Measurements from ENCODE around the gene LIPA.
"Not testable (repeated sequence)": the region's sequence is repeated elsewhere in the genome, so short reads cannot be mapped to it uniquely, and the experiment has no call there.

The LIPA gene

GRCh38 chr10:89269433-89270152 lies 18.0 kb upstream of the LIPA start:
- no peak for DNase-seq

GRCh38 chr10:89266721-89267453 lies 15.3 kb upstream of the LIPA start:
- DNase-seq = no peak

GRCh38 chr10:89263531-89263930 lies 12.0 kb upstream of the LIPA start:
- DNase-seq = no peak

GRCh38 chr10:89263091-89263490 lies 11.5 kb upstream of the LIPA start:
- DNase-seq = no peak

- peak; percentile 87 for DNase-seq
Measured at GRCh38 chr10:89262086-89263051, 10.8 kb upstream of the LIPA start.

- no peak for DNase-seq
Measured at GRCh38 chr10:89258881-89259280, 7.3 kb upstream of the LIPA start.

GRCh38 chr10:89257581-89257980 lies 6.0 kb upstream of the LIPA start:
- DNase-seq = no peak

GRCh38 chr10:89256962-89257361 lies 5.4 kb upstream of the LIPA start:
- no peak for DNase-seq

- no peak for DNase-seq
Measured at GRCh38 chr10:89256340-89256739, 4.8 kb upstream of the LIPA start.

- DNase-seq = no peak
Measured at GRCh38 chr10:89255793-89256192, 4.2 kb upstream of the LIPA start.

- DNase-seq = not testable (repeated sequence)
Measured at GRCh38 chr10:89255091-89255579, 3.6 kb upstream of the LIPA start.

- DNase-seq = no peak
Measured at GRCh38 chr10:89252225-89252585, 630 bp upstream of the LIPA start.

- DNase-seq = no peak
Measured at GRCh38 chr10:89250865-89251408, 638 bp downstream of the LIPA start.

GRCh38 chr10:89248990-89249389 lies 2.6 kb downstream of the LIPA start:
- no peak for DNase-seq

GRCh38 chr10:89247623-89248022 lies 4.0 kb downstream of the LIPA start:
- not testable (repeated sequence) for DNase-seq

- DNase-seq = no peak
Measured at GRCh38 chr10:89245802-89246201, 5.8 kb downstream of the LIPA start.

GRCh38 chr10:89242840-89243568 lies 8.6 kb downstream of the LIPA start:
- no peak for DNase-seq

GRCh38 chr10:89242345-89242684 lies 9.3 kb downstream of the LIPA start:
- no peak for DNase-seq

- DNase-seq = no peak
Measured at GRCh38 chr10:89241486-89242344, 9.9 kb downstream of the LIPA start.

- no peak for DNase-seq
Measured at GRCh38 chr10:89241026-89241425, 10.5 kb downstream of the LIPA start.

- no peak for DNase-seq
Measured at GRCh38 chr10:89240519-89240918, 11.1 kb downstream of the LIPA start.
